Effector CD8-positive, alpha-beta T cell (primary cell): ENCODE results near the gene LCE1E.

Experiments used
- DNase-seq: peaks from one replicate; lab custom pipeline; 2025; lab: John Stamatoyannopoulos, UW
- total RNA-seq, 4 experiments: gene quantifications; one replicate each; lab custom pipeline; 2026; lab: John Stamatoyannopoulos, UW

The LCE1E gene
- total RNA-seq, result 0 reads per million in 4 experiments

GRCh38 chr1:152786077-152786476, at the start of gene LCE1E:
LCE1E (plus strand) TSS chr1:152786257; CDS start chr1:152787300, 1,043 bp downstream.
- DNase-seq, result no peak

GRCh38 chr1:152737997-152738396, 48.1 kb upstream of the LCE1E start:
- no peak for DNase-seq

- DNase-seq, result no peak
These were observed 46.2 kb upstream of the LCE1E start for GRCh38 chr1:152739841-152740240.

- DNase-seq, result no peak
These were observed 44.4 kb upstream of the LCE1E start for GRCh38 chr1:152741656-152742055.

GRCh38 chr1:152743371-152744145, 42.5 kb upstream of the LCE1E start:
- no peak for DNase-seq

GRCh38 chr1:152745289-152745704, 40.8 kb upstream of the LCE1E start:
- DNase-seq, result no peak

GRCh38 chr1:152745765-152746444, 40.2 kb upstream of the LCE1E start:
- DNase-seq, result no peak

GRCh38 chr1:152747831-152748230, 38.2 kb upstream of the LCE1E start:
- DNase-seq, result no peak

GRCh38 chr1:152752225-152752624, 33.8 kb upstream of the LCE1E start:
- no peak for DNase-seq

- no peak for DNase-seq
These were observed 32.5 kb upstream of the LCE1E start for GRCh38 chr1:152753586-152753985.

- no peak for DNase-seq
These were observed 29.2 kb upstream of the LCE1E start for GRCh38 chr1:152756872-152757271.

GRCh38 chr1:152757747-152758146, 28.3 kb upstream of the LCE1E start, which contains the start of gene KPRP:
KPRP (plus strand) TSS chr1:152758025; CDS start chr1:152759589, 1,564 bp downstream.
- no peak for DNase-seq

GRCh38 chr1:152758636-152759035, 27.4 kb upstream of the LCE1E start:
- no peak for DNase-seq

GRCh38 chr1:152759453-152760173, 26.4 kb upstream of the LCE1E start:
- no peak for DNase-seq

GRCh38 chr1:152760551-152761190, 25.4 kb upstream of the LCE1E start:
- no peak for DNase-seq

- DNase-seq, result no peak
These were observed 24.3 kb upstream of the LCE1E start for GRCh38 chr1:152761609-152762213.

- DNase-seq, result no peak
These were observed 17.1 kb upstream of the LCE1E start for GRCh38 chr1:152768847-152769533.

- no peak for DNase-seq
These were observed 15.6 kb upstream of the LCE1E start for GRCh38 chr1:152770411-152770810.

- no peak for DNase-seq
These were observed 11.2 kb upstream of the LCE1E start, which contains the start of gene LCE1F for GRCh38 chr1:152774875-152775274. LCE1F (plus strand) TSS chr1:152775140; CDS start chr1:152776372, 1,232 bp downstream.

GRCh38 chr1:152776361-152776760, 9.7 kb upstream of the LCE1E start:
- no peak for DNase-seq
